Glomerular visceral epithelial cell (primary cell): ENCODE data around the gene CNGB1.
"Not testable (repeated sequence)": the region's sequence is repeated elsewhere in the genome, so short reads cannot be mapped to it uniquely, and the experiment has no call there.

Source experiments
- DNase-seq: peaks from one replicate; pipeline ENCODE4 v3.0.0-alpha.2; 2016; ENCODE audit errors: extremely low spot score

The CNGB1 gene

DNA sequence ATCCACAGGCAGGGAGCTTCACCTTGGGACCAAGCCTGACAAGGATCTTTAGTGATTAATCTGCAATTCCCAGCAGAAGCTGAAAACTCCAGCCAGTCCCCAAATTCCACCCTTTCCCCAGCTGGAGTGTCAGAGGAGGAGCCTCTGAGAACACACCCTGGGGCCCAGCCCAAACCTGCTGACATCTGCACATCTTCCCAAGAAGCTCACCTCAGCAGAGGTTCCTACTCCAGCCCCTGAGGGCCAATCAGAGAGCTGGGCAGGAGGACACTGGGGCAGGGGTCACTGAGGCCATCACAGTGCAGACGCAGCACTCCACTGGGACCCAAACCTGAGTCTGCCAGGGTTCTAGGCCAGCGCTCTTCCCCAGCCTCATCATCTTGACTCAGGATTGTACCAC, 44.9 kb downstream of the CNGB1 start:
- DNase-seq: no peak

DNA sequence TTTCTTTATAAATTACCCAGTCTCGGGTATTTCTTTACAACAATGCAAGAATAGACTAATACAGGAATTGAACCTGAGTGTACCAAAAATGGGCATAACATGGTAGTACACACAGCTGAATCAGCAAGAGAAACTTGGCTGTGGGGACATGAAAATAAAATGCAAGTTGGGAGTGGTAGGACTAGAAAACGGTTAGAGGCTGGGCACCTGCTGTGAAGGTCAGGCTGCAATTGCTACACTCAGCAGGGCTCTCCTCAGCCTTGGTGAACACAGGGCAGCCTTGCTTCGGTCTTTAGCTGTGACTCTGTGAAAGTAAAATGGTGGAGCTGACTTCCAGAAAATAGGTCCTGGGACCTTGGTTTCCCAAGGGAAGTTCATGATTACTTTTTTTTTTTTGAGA, 45.6 kb downstream of the CNGB1 start:
- DNase-seq: no peak

DNA sequence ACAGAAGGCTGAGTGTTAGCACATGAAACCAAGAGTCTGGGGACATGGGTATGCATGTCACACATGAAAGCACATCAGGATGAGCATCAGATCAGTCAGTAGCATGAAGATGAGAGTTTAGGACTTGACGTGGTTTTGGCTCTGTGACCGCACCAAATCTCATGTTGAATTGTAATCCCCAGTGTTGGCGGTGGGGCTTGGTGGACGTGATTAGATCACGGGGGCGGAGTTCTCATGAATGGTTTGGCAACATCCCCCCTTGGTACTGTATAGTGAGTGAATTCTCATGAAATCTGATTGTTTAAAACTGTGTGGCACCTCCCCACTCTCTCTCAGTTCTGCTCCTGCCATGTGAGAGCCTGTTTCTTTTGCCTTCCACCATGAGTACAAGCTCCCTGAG, 46.4 kb downstream of the CNGB1 start:
- DNase-seq: no peak

DNA sequence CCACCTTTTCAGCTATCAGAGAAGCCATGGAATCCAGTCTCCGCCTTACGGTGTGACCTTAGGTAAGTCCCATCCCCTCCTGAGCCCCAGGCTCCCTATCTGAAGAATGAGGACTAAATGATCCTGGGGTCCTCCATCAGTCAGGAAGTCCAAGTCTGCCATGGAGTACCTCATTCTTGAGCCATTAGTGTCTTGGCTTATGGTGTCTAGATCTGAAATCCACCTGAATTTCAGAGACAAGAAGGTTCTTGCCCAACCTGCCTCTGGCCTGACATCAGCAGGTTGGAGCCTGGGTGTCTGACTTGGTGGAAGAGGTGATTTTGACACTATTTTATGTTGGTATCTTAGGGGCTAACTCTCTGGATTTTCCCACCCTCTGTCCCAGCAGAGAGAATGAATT, 47.1 kb downstream of the CNGB1 start:
- DNase-seq: no peak

DNA sequence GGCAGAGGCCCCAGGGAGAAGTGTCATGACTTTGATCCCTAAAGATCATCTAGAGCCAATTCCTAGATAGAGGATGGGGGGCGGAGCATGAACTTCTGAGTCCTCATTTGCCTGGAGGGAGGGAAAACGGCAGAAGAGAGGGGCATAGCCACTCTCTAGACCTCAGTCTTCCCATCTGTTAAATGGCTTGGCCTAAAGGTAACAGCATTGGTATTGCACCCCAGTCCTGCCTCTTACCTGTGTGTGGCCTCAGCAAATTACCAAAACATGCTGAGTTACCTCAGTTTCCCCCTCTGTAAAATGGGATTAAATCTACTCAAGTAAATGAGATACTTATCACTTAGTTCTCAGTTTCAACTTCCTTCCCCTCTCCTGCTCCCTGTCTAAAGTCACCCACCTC, 47.5 kb downstream of the CNGB1 start:
- no peak for DNase-seq

DNA sequence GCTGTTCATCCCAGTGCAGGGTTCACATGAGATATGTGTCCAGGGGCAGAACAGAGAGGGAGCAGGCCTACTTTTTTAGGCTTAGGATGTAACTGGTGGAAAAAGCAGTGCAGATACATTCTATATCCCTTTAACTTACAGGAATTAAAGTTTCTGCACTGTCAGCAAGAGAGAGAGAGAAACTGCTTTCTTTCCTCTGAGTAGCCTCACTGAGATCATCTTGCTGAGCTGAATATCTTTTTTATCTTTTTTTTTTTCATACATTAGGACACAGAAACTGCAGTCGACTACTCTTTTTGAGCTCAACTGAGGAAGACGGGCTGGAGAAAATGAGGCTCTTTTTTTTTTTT, 50.1 kb downstream of the CNGB1 start:
- DNase-seq: no peak

DNA sequence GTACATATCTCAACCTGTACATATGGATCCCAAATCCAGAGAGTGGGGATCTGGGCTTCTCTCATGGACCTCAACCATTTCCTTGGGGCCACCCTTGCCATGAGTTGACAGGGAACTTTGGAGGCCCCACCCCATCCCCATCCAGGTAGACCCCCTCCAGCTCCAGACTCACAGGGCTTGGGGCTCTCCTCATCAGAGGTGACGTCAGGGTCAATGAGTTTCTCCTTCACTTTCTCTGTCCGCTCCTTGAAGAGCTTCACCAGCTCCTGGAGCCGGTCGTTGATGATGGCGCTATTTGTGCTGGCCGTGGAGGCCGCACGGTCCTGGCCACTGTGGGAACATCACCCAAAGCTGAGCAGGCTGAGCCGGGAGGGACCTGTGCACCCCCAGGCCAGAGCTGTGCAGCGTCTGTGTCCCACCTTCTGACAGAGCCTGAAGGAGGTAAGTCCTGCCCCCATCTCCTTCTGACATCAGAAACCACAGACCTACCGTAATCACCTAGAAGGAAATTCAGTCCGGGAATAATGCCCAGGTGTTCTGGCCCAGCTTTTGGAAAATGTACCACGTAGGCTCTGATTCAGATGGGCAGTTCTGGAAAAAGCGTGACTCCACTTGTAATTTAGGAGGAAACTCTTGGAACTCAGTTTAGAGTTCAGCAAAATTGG, 50.6 kb downstream of the CNGB1 start:
- DNase-seq: no peak

DNA sequence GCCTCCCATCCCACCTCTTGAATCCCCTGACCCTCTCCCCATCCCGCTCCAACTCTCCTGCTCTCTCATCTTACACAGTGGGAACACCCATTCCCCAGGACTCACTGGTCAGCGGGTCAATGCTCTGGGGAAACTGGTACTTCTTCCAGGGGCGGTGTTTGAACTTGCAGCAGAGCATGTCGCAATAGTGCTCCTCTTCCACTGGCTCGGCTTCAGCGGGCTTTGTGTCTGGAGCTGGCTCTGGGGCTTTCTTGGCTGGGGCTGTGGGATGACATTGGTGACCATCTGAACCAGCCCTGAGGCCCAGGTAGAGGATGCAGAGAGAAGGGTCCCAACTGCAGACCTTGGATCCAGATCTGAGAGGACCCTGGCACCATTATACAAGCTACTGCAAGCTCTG, 51.9 kb downstream of the CNGB1 start:
- DNase-seq: no peak

DNA sequence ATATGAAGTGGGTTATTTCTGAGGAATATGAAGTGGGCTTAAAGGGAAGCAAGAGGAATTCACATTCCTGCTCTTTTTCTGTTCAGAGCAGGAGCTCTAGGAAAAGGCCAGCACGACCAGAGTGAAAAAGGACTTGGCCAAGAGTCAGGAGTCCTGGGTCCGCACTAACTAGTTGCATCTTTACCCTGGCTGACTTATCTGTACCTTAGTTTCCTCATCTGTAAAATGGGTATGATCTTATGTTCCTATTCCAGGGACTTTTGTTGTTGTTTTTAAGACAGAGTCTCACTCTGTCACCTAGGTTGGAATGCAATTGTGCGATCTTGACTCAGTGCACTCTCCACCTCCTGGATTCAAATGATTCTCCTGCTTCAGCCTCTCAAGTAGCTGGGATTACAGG, 52.5 kb downstream of the CNGB1 start:
- DNase-seq: no peak

DNA sequence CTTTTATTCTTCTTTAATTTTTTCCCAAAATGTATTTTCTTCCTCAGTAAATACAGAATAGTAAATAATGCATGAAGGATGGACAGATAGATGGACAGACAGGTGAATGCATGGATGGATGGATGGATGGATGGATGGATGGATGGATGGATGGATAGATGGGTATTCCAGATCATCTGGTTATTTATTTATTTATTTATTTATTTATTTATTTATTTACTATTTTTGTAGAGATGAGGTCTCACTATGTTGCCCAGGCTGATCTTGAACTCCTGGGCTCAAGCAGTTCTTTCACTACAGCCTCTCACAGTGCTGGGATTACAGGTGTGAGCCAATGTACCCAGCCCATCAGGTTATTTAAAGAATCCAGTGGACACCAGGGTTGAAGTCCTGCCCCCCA, 53.0 kb downstream of the CNGB1 start:
- not testable (repeated sequence) for DNase-seq

DNA sequence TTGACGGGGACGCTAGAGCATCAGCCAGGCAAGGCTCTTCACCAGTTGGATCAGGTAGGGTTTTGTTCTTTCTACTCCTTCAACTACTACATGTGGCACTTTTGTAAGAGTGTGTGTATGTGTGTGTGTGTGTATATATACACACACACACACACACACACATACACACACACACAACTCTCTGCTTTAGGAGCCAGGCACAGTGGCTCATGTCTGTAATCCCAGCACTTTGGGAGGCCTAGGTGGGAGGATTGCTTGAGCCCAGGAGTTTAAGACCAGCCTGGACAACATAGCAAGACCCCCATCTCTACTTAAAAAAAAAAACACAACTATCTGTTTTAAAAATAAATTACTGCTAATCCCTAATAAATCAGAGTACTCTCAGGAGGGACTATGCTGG, 53.4 kb downstream of the CNGB1 start:
- not testable (repeated sequence) for DNase-seq

DNA sequence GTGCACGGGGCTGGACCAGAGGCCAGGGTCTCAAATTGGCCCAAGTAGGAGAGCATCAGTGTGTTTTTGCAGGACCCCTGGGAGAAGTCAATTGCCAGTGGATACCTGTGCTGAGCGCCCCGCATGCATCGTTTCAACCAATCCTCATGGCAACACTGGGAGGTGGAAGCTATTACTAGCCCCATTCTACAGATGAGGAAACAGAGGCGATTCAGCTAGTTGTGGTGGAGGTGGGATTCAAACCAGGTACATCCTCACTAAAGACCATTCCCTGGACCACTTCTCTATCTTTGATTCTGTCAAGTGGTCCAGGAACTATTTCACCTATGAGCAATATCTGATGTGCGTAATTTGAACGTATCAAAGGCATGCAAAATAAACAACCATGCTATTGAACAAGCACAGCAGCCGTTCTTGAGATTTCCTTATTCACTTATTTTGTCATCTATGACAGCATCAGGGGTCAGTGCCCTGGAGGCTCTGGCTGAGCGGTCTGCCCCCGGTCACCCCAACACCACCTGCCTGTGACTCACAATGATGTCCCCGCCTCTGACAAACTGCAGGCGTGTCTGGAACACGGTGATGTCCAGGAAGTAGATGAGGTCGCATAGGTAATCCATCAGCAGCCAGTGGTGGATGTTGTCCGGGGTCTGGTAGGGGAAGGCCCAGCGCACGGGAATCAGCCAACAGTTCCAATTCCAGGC, 54.0 kb downstream of the CNGB1 start:
- DNase-seq: no peak

DNA sequence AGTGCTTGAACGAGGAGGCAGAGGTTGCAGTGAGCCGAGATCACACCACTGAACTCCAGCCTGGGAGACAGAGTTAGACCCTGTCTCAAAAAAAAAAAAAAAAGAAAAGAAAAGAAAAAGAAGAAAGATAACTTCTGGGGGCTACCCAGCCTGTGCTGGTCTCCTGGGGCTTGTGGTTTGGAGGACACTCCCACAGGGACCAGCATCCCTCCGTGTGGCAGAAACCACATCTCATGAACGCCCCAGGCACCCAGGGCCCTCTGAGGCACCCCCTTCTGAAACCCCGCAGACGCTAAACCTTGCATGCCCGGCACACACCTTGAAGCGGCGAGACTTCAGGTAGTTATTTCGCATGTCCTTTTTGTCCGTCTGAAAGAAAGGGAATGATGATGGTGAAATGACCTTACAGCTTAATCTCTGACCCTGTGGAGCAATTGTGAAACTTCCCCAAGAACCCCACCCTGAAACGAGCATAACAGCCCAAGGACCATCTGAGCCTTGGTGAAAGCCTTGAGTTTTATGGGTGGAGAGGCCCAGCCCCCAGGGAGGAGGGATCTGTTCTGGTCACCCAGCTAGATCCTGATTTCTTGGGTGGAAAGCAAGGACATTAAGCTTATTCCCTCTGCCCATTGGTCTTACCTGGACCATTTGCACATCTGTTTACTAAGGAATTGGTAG, 55.0 kb downstream of the CNGB1 start:
- no peak for DNase-seq

DNA sequence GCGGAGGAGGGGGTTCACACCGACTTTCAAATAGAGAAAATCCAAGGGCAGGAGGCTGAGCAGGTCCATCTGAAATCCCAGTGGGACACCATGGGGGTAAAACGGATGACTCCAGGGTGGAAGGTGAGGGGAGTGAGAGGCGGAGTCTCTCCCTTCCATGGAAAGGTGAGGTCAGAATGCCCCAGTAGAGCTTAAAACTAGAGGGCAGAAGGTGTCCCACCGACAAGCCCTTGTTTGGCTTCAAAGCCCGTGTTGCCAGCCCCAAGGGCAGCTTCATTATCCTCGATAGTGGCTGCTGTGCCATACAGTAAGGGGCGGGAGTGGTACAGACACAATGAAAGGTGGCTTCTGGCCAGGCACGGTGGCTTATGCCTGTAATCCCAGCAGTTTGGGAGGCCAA, 55.7 kb downstream of the CNGB1 start:
- DNase-seq: no peak

DNA sequence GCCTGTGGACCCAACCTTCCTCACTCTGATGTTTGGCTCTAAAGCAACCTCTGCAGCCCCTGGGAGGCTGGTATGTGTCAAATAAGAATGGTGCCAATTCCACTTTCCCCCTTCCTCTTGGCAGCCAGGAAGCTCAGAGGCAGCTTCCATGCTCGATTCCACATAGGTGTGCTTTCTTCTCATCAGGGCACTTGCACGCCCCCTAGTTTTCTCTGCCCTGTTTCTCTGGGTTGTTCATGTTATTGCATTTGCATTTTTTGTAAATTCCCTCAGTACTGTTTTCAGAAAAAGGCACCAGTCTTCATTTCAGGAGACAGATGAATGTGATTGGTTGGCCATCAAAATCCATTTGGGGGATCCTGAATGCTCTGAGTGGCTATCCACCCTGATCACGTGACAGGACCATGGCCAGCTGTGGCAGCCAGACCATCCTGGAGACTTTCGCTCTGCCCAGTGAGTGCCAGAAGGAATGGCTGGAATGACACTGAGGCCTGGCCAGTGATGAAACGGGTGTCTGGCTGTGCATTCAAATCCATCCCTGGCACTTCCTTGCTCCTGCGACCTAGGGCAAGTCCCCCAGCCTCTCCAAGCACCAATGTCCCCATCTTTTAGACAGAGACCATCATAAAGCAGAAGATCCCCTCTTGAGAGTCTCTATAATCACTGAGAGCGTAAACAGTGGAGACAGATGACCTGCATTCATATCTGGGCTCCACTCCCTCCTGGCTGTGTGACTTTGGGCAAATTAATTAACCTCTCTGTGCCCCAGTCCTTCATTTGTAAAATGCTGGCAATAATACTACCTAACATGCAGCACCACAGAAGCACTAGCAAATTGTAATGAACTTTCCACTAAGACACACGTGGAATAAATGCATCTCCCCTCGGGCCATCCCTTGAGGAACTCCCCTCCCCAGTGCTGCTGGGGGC, 56.4 kb downstream of the CNGB1 start:
- DNase-seq: no peak

DNA sequence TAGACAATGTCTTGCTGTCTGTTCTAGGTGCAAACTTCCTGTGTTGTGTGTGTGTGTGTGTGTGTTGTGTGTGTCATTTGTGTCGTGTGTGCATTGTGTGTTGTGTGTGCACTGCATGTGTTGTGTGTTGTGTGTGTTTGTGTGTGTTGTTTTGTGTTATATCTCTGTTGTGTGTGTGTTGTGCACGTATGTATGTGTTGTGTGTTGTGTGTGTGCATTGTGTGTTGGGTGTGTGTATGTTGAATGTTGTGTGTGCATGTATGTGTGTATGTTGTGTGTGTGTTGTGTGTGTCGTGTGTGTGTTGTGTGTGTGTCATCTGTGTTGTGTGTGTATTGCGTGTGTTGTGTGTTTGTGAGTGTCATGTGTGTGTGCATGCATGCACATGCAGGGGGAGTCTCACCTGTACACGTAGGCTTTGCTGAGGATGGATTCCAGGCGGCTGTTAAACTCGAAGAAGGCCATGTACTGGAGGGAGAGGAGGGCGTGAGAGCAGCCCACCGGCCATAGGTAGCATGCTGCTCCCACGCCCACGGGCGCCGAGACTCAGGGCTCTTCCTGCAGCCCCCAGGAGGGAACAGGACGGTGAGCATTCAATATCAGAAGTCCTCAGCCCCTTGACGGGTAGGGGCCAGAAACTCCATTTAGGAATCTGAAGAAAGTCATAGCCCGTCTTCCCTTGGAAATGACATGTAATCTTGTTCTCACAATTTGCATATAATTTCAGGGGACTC, 58.2 kb downstream of the CNGB1 start:
- DNase-seq: no peak

DNA sequence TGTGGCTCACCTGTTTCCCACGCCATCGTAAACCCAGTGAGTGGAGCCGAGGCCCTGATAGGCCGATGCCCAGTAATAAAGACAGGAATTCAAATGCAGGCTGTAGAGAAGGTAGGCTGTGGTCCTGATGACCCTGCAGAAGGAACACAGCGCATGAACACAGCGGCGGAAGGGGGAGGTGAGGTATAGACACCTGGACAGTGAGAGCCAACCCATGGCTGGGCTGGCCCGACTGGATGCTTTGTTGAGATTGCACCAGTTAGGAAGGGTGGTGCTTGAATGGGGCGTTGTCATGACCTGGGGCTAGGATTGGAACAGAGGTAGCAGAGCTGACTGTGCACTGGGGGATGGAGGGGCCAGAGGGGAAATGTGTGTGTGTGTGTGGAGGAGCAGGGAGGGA, 59.2 kb downstream of the CNGB1 start:
- DNase-seq: no peak

DNA sequence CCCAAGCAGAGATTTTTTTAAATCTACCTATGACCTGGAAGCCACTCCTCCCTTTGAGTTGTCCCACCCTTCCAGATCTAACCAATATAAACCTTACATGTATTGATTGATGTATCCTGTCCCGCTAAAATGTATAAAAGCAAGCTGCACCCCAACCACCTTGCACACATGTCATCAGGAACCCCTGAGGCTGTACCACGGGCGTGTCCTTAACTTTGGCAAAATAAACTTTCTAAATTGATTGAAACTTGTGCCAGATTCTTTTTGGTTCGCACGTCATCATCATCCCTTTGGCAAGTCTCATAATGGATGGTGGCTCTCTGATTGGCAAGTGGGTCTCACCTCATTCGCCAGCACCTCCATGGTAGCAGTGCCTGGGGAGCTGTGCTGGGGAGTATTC, 60.2 kb downstream of the CNGB1 start:
- no peak for DNase-seq

DNA sequence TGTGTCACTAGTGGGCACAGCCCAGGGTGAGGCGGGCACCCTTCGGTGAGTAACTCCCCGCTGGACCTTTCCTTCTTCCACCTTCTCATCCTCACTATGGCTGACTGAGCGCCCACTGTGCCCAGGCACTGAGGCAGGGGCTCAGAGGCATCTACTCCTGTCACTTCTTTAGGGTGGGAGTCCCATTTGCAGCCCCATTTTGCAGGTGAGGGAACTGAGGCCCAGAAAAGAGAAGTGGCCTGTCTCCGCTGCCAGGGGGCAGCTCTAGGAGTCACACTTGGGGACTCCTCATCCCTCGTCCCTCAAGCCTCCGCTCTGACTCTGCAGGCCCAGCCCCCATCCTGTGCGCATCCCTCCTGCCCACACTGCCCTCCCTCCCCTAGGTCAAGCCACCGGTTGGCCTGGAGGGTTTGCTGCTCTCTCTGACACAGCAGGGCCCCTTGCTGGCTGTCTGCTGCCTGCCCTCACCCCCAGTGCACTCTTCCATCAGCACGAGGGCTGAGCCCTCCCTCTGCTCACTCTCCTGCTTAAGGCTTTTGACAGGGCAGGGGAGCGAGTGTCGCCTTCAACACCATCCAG, 62.4 kb downstream of the CNGB1 start:
- DNase-seq: no peak

DNA sequence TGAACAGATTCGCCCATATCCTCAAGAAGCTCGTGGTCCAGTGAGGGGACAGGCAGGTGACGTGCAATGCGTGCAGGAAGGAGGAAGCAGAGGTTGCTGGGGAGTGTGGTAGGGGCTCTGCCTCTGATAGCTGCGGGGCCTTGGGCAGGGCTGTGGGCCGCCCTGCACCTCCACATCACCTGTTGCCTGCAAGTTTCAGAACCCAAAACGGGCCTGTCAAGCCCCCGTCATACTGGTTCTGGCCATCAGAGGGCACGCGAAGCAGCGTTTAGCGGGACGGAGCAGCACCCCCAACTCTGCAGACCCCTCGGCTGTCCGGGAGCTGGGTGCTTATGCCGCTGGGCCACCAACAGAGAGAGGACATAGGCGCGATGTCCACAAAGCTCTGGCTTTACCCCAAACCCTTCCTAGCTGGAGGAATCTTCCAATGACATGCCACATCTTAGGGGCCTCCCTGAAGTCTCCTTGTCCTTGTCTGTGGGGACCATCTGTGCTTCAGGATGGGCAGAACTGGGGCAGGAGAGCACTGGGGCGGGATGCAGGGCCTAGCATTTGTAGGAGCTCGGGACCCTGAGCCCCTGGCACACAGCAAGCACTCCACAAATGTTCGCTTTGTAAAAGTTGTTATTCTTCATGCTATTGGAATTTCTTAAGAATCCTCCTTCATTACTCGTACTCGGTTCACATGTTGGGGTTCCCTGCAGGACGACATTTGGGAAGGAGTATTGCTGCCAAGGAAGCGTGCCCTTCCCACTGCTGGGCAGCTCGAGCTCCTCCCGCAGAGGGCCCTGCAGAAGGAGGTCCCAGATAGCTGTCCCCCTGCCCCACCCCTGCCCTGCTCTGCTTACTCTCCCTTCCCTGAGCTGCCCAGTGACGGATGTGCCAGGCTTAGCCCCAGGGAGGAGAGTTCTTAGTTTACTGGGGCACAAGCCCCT, 64.3 kb downstream of the CNGB1 start:
- DNase-seq: no peak
